Measurements from ENCODE around the gene CAMK1D.

DNA sequence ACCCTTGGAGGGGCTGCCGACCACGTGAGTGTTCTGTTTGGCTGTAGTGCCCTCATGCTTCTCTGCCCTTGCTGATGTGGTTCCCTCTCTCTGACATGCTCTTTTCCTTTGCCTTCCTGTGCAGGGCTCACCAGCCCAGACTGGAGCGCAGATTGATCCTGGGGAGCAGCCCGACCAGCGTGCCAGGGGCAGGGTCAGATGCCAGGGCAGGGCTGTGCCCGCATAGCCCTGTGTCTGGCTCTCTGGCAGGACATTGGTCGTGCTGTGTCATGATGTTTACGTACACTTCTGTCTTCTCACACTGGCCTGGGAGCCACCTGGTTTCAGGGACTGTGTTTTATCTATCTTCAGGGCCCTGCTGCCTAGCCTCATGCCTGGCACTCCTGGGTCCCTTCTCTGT is 300.8 kb downstream of the CAMK1D start:
- TF ChIP-seq FOS (IDR thresholded peaks at IDR 0.05; ENCODE audit: borderline replicate concordance, insufficient read depth, low read length) (no peak), EZH2 (IDR thresholded peaks at IDR 0.05; ENCODE audit: borderline replicate concordance, low read depth, low read length, severe bottlenecking) (no peak), POLR2AphosphoS5 (IDR thresholded peaks at IDR 0.05; ENCODE audit: insufficient read depth, low read depth, low read length) (no peak)
- TF ChIP-seq, protein P1, sequence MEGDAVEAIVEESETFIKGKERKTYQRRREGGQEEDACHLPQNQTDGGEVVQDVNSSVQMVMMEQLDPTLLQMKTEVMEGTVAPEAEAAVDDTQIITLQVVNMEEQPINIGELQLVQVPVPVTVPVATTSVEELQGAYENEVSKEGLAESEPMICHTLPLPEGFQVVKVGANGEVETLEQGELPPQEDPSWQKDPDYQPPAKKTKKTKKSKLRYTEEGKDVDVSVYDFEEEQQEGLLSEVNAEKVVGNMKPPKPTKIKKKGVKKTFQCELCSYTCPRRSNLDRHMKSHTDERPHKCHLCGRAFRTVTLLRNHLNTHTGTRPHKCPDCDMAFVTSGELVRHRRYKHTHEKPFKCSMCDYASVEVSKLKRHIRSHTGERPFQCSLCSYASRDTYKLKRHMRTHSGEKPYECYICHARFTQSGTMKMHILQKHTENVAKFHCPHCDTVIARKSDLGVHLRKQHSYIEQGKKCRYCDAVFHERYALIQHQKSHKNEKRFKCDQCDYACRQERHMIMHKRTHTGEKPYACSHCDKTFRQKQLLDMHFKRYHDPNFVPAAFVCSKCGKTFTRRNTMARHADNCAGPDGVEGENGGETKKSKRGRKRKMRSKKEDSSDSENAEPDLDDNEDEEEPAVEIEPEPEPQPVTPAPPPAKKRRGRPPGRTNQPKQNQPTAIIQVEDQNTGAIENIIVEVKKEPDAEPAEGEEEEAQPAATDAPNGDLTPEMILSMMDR (IDR thresholded peaks at IDR 0.05; ENCODE audit: extremely low read depth in 1 of 2, insufficient read depth in 1 of 2, low read depth in 1 of 2, low read length in 2 of 2) = no peak
- TF ChIP-seq, protein P2, sequence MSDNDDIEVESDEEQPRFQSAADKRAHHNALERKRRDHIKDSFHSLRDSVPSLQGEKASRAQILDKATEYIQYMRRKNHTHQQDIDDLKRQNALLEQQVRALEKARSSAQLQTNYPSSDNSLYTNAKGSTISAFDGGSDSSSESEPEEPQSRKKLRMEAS (IDR thresholded peaks at IDR 0.05; ENCODE audit: insufficient read depth, insufficient read length) = no peak

All from endothelial cell of umbilical vein (primary cell).